Kidney tubule cell (primary cell): Measurements from ENCODE around the gene MB.
"Not testable (repeated sequence)": the region's sequence is repeated elsewhere in the genome, so short reads cannot be mapped to it uniquely, and the experiment has no call there.

Experiments
- DNase-seq: peaks from one replicate; pipeline ENCODE4 v3.0.0-alpha.2; 2018; ENCODE audit warnings: low spot score

The MB gene

GRCh38 chr22:35617137-35617755 is at the start of gene MB:
Gene MB, minus strand, starts transcription at chr22:35617329. Its CDS starts 72 bp downstream, at chr22:35617257.
- no peak for DNase-seq

DNA sequence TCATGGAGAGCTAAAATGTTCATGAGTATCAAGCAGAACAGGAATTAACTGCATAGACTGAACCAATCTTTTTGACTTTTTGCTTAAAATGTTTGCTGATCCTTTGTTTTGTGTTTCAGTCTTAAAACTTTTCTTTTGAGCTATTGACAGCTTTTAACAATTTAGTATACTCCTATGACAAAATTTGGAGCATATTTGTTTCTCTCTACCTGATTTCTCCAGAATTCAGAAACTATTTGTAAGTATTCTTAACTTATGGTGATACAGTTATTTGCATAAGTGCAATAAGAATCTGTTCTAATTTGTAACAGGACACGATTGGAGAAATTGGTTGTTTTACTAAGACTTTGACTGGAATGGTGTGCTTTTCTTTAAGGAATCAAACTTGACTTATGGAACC is 49.6 kb upstream of the MB start:
- not testable (repeated sequence) for DNase-seq

- DNase-seq = no peak
Observed at GRCh38 chr22:35664955-35665587, 47.9 kb upstream of the MB start.

DNA sequence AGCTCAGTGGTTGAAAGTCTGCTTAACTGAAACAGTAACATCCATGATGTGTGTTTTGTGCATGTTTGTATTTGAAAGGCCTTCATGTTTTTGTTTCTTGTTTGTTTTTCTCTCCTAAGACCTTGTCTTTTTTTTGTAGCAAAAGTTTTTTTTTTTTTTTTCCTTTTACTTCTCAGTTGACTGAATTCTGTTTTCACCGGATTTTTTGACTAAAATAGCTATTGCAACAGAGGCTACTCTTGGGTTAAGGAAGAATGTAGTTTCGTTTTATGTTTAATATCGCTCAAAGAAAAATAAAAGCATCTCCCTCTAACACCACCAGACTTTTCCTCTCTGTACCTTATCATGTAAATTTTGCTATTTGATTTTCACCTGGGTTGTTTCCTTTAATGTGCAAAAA is 46.2 kb upstream of the MB start:
- DNase-seq = no peak

DNA sequence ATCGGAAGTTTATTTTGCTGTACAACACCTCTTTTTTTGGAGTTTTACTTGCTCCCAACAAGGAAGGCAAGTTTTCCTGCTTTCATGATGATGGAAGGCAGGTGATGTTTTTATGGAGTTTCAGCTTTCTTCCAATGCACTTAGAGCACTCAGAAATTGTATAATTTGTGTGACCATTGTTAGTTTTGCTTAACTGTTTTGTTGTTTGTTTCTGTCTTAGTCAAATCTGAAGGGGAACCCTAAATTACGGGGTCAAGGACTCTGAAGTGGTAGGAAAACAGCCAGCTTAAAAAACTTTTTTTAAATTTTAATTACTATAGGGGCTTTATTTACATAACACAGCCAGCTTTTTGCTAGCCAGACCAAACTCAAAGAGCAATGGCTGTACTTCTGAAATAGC is 45.8 kb upstream of the MB start:
- no peak for DNase-seq

- DNase-seq = peak; percentile 11
Observed at GRCh38 chr22:35661464-35661863, 44.3 kb upstream of the MB start.

GRCh38 chr22:35660291-35661127 is 43.4 kb upstream of the MB start:
- DNase-seq = peak; percentile 43

GRCh38 chr22:35657571-35658312 is 40.6 kb upstream of the MB start:
- no peak for DNase-seq

DNA sequence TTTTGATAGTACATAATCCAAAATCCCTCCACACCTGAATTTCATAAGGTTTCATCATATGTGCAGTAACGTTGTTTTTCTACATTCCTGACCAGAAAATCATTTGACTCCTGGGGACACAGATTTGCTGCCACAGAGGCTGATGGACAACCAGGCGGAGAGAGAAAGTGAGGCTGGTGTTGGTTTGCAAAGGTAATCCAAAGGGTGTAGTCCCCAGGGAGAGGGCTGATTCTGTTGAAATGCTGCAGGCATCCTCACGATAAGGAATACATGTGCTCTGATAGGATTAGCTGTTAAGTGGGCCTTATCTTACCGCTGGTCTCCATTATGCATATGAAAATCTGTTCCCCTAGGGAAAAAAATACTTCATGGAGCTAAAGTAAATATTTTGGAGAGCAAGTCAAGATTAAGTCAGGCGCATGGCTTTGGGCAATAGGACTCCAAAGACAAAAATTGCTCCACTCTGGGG is 39.2 kb upstream of the MB start:
- no peak for DNase-seq

- DNase-seq = no peak
Observed at GRCh38 chr22:35653824-35654223, 36.7 kb upstream of the MB start.

DNA sequence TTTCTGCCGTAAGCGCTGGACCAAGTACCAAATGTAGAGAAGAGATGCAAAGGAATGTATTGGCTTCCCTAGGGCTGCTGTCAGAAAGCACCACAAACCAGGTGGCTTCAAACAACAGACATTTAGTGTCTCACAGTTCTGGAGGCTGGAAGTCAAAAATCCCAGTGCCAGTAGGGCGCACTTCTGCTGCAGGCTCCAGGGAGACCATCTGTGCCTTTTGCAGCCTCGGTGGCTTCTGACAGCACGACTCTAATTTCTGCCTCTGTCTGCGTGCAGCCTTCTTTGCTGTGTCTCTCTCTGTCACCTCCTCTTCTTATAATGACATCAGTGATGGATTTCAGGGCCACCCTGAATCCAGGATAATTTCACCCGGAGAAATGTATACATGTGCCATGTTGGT is 34.0 kb upstream of the MB start:
- no peak for DNase-seq

- DNase-seq = no peak
Observed at GRCh38 chr22:35649636-35650250, 32.6 kb upstream of the MB start.

DNA sequence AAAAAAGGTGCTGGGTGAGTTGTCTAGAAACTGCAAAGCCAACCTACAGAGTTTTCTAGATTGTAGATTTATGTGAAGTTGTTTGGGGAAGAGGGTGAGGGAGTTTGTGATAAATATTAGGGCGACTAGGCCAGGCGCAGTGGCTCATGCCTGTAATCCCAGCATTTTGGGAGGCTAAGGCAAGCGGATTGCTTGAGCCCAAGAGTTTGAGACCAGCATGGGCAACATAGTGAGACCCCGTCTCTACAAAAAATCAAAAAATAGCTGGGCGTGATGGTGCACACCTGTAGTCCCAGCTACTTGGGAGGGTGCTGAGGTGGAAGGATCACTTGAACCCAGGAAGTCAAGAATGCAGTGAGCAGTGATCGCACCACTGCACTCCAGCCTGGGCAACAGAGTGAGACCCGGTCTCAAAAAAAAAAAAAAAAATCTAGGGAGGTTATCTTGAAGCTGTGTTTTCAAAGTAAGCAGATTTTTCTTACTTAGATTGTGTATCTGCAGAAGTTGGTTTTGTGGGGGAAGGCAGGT is 32.0 kb upstream of the MB start:
- peak; percentile 20 for DNase-seq

- peak; percentile 75 for DNase-seq
Observed at GRCh38 chr22:35648066-35649025, 31.2 kb upstream of the MB start, which contains the start of gene APOL6. Gene APOL6, plus strand, starts transcription at chr22:35648446. Its CDS starts 7,980 bp downstream, at chr22:35656426.

- no peak for DNase-seq
Observed at GRCh38 chr22:35645646-35646045, 28.5 kb upstream of the MB start.

GRCh38 chr22:35643991-35644390 is 26.9 kb upstream of the MB start:
- no peak for DNase-seq

DNA sequence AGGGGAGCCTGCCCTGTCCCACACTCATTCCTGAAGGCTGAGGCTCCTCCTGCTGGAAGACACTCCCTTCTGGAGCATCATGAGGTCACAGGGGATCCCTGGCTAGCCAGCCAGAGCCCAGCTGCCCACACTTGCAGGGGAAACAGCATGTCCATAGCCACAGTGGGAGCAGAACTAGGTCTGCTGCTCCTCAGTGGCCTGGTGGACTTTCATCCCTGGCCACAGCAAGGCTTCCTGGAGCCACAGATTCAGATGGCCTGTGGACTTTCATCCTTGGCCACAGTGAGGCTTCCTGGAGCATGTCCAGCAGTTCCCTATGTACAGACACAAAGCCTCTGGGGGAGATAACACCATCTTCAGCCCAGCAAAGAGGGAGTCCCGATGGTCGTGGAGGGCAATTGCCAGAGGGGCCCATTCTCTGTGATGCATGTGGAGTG is 25.2 kb upstream of the MB start:
- DNase-seq = no peak

DNA sequence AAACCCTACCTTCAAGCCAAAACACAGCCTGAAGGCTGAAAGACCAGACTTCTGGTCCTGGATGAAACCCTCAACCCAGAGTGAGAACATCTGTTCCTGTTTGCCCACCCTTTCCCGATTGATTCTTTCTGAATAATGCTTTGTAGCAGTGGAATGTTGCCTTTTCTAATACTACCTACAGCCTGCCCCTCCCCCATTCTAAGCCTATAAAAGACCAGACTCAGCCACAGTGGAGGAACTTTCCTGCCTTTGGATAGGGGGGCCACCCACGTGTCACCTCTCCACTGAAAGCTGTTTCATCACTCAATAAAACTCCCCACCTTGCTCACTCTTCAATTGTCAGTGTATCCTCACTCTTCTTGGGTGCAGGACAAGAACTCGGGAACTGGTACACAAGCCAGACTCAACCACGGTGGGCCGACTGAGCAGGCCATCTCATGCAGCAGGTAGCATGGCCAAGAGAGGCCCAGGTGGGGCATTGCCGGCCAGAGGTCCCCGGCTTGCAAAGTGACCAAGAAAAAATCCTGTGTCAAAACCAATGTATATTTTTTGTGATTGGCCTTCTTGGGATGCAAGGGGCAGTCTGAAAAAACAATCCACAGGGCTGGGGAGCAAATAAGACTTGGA is 24.5 kb upstream of the MB start:
- DNase-seq = no peak

DNA sequence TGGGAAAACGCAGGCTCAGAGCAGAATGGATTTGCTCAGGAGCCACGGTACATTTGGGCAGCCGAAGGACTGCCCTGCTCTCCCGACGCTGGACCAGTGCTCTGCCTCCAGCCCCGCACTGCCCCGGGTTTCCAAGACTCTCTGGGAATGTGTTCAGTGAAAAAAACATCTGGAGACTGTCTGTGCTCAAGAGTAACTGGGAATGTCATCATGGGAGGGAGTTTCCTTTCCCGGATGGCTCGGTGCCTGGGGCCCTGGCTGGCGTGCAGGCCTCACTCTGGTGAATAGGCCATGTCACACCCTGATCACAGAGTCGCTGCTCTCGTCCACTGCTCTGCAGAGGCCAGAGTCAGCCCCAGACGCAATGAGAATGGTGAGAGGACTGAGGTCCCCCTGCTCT is 21.3 kb upstream of the MB start:
- no peak for DNase-seq

DNA sequence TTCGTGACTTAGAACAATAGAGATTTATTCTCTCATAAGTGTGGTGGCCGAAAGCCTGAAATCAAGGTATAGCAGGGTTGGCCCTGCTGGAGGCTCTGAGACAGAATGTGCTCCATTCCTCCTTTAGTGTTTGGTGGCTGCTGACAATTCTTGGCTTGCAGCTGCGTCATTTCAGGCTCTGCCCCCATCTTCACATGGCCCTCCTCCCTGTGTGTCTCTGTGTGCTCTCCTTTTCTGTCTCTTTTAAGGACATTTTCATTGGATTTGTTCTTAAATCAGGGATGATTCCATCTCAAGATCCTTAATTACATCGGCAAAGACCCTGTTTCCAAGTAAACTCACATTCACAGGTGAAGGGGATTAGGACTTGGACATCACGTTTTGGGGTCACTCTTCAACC is 20.9 kb upstream of the MB start:
- DNase-seq = no peak
